GM12878 (cell line): Measurements from ENCODE around the gene RPS16. TPM values are rescaled to one million over a fixed set of nuclear protein-coding genes. Genes with fewer than 3 reads are reported as not detected.
A peak's percentile ranks its signal among the peaks of the same experiment; 100 is the strongest.

ENCODE experiments used
- FOXM1 ChIP-seq: IDR thresholded peaks from 2 replicates; pipeline ENCODE4 v1.6.1; 2012; ENCODE audit warnings: low read depth, mild to moderate bottlenecking, inconsistent platforms, low read length, moderate library complexity
- HCFC1 ChIP-seq: fragments of 150-350 bp; IDR thresholded peaks from 2 replicates; pipeline ENCODE4 v1.6.1; 2014; ENCODE audit warnings: low read length
- IRF4 ChIP-seq: IDR thresholded peaks from 2 replicates; pipeline ENCODE4 v1.6.1; 2011; ENCODE audit warnings: low read depth, low read length
- KDM1A ChIP-seq: fragments of 200-600 bp; sonication (generic); IDR thresholded peaks from 2 replicates; pipeline ENCODE4 v1.6.1; 2016; ENCODE audit warnings: borderline replicate concordance
- NBN ChIP-seq: fragments of 450-650 bp; IDR thresholded peaks from 2 replicates; pipeline ENCODE4 v1.6.1; 2016
- NFIC ChIP-seq: IDR thresholded peaks from 2 replicates; pipeline ENCODE4 v1.6.1; 2012; ENCODE audit warnings: low read depth, mild to moderate bottlenecking, inconsistent platforms, low read length, moderate library complexity
- NR2C2 ChIP-seq: IDR thresholded peaks from 2 replicates; pipeline ENCODE4 v1.6.1; 2011; ENCODE audit warnings: borderline replicate concordance, low read depth; ENCODE audit not compliant: control insufficient read depth, insufficient read length
- POLR2AphosphoS5 ChIP-seq: IDR thresholded peaks from 2 replicates; pipeline ENCODE4 v1.6.1; 2011; ENCODE audit warnings: mild to moderate bottlenecking, low read length, inconsistent platforms
- RAD51 ChIP-seq: fragments of 450-650 bp; IDR thresholded peaks from 2 replicates; pipeline ENCODE4 v1.6.1; 2016; ENCODE audit warnings: moderate library complexity, mild to moderate bottlenecking, inconsistent platforms
- RB1 ChIP-seq: fragments of 450-650 bp; formaldehyde crosslinking; IDR thresholded peaks from 2 replicates; pipeline ENCODE4 v1.6.1; 2017; ENCODE audit warnings: mild to moderate bottlenecking, borderline replicate concordance
- SMAD5 ChIP-seq: IDR thresholded peaks from 2 replicates; pipeline ENCODE4 v1.6.1; 2016; ENCODE audit warnings: antibody characterized with exemption, low read depth
- STAT3 ChIP-seq: IDR thresholded peaks from 2 replicates; pipeline ENCODE4 v1.6.1; 2011; ENCODE audit warnings: low read depth, low read length, improper control_type of control experiment
- YBX1 ChIP-seq: fragments of 450-650 bp; IDR thresholded peaks from 2 replicates; pipeline ENCODE4 v1.6.1; 2016; ENCODE audit warnings: antibody characterized with exemption
- ZNF207 ChIP-seq: fragments of 450-650 bp; IDR thresholded peaks from 2 replicates; pipeline ENCODE4 v1.6.1; 2014; ENCODE audit warnings: antibody characterized with exemption, mild to moderate bottlenecking, borderline replicate concordance
- polyA plus RNA-seq, 11 experiments: library from polyadenylated mRNA; depleted of rRNA in 4 of 11; unstranded in 6 of 11; stranded (reverse) in 5 of 11; fragments of >200 nt; fragmentation: Nextera tagmentation in 4 of 11; fragmentation: Illumina TruSeq in 1 of 11; extraction: Ambion mirVana in 4 of 11; extraction: Trizol in 1 of 11; gene quantifications; 1 replicate in 1 of 11; 2 replicates in 10 of 11; pipeline versions ENCODE4 v1.2.1 to v1.2.3, GENCODE V29; 2011 to 2016; ENCODE audit warnings: inconsistent platforms in 2 of 11, missing spikeins in 2 of 11, low read depth in 1 of 11
- total RNA-seq, 4 experiments: library from RNA; depleted of rRNA in 3 of 4; stranded (reverse); fragments of >200 nt in 3 of 4; fragmentation: Illumina TruSeq in 1 of 4; extraction: Trizol in 1 of 4; gene quantifications; 2 replicates each; pipeline versions ENCODE4 v1.2.1 to v1.2.3, GENCODE V29; 2013 to 2021
- TF ChIP-seq, protein P1 (sequence below): fragments of 450-650 bp; formaldehyde crosslinking; IDR thresholded peaks from 2 replicates; pipeline ENCODE4 v1.4.0; 2022; ENCODE audit warnings: mild to moderate bottlenecking, moderate library complexity
- TF ChIP-seq, protein P2 (sequence below): IDR thresholded peaks from 2 replicates; pipeline ENCODE4 v1.6.1; 2011; ENCODE audit warnings: borderline replicate concordance, low read depth, mild to moderate bottlenecking, moderate library complexity, mixed read lengths, low read length; ENCODE audit not compliant: insufficient read depth; ENCODE audit errors: extremely low read length
- TF ChIP-seq, protein P3 (sequence below): fragments of 450-650 bp; IDR thresholded peaks from 2 replicates; pipeline ENCODE4 v1.6.1; 2014; ENCODE audit warnings: mild to moderate bottlenecking
- TF ChIP-seq, protein P4 (sequence below): fragments of 450-650 bp; IDR thresholded peaks from 2 replicates; pipeline ENCODE4 v1.6.1; 2018; ENCODE audit warnings: borderline replicate concordance, mild to moderate bottlenecking; ENCODE audit not compliant: partially characterized antibody
- TF ChIP-seq, protein P5 (sequence below): IDR thresholded peaks from 2 replicates; pipeline ENCODE4 v1.6.1; 2011; ENCODE audit warnings: low read depth, low read length, improper control_type of control experiment, borderline replicate concordance

Gene RPS16
- total and polyA plus RNA-seq, 10 of the 15 experiments (the other 5 are each of a cell fraction or from before 2014, with no cell fraction given): 148 to 4,810 (median 2,343) TPM

DNA sequence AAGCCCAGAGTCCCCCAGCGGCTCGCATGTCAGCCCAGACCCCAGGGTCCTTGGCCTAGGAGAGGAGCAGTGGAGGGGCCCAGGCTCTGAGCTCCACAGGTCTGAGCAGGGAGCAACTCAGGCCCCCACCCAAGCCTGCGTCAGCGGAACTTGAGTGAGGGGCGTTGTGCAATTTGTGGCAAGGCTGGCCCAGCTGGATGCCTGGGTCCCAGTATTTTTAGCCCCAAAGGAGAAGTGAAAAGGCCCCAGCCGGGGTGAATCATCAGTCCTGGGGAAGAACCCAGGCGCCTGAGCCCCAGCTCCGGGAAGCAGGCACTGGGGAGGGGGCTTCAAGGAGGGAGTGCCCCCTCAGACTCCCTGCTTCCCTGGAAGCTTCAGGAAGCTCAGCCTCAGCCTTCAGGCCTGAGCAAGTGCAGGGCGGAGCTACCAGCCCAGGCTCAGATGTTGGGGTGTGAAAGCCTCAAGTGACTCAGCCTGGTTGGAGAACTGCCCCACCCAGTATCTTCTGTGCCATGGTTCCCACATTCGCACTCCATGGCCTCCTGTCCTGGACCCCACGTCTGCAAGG lies 37.4 kb downstream of the RPS16 start (continued):
- TF ChIP-seq, protein P1, sequence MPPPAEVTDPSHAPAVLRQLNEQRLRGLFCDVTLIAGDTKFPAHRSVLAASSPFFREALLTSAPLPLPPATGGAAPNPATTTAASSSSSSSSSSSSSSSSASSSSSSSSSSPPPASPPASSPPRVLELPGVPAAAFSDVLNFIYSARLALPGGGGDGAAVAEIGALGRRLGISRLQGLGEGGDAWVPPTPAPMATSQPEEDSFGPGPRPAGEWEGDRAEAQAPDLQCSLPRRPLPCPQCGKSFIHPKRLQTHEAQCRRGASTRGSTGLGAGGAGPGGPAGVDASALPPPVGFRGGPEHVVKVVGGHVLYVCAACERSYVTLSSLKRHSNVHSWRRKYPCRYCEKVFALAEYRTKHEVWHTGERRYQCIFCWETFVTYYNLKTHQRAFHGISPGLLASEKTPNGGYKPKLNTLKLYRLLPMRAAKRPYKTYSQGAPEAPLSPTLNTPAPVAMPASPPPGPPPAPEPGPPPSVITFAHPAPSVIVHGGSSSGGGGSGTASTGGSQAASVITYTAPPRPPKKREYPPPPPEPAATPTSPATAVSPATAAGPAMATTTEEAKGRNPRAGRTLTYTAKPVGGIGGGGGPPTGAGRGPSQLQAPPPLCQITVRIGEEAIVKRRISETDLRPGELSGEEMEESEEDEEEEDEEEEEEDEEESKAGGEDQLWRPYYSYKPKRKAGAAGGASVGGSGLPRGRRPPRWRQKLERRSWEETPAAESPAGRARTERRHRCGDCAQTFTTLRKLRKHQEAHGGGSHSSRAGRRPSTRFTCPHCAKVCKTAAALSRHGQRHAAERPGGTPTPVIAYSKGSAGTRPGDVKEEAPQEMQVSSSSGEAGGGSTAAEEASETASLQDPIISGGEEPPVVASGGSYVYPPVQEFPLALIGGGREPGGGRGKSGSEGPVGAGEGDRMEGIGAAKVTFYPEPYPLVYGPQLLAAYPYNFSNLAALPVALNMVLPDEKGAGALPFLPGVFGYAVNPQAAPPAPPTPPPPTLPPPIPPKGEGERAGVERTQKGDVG: no peak
- TF ChIP-seq KDM1A: no peak
- TF ChIP-seq, protein P2, sequence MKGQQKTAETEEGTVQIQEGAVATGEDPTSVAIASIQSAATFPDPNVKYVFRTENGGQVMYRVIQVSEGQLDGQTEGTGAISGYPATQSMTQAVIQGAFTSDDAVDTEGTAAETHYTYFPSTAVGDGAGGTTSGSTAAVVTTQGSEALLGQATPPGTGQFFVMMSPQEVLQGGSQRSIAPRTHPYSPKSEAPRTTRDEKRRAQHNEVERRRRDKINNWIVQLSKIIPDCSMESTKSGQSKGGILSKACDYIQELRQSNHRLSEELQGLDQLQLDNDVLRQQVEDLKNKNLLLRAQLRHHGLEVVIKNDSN: no peak
- TF ChIP-seq SMAD5: no peak
- no peak for TF ChIP-seq RB1
- TF ChIP-seq YBX1: no peak
- TF ChIP-seq, protein P3, sequence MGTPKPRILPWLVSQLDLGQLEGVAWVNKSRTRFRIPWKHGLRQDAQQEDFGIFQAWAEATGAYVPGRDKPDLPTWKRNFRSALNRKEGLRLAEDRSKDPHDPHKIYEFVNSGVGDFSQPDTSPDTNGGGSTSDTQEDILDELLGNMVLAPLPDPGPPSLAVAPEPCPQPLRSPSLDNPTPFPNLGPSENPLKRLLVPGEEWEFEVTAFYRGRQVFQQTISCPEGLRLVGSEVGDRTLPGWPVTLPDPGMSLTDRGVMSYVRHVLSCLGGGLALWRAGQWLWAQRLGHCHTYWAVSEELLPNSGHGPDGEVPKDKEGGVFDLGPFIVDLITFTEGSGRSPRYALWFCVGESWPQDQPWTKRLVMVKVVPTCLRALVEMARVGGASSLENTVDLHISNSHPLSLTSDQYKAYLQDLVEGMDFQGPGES: no peak
- no peak for TF ChIP-seq RAD51
- TF ChIP-seq NR2C2: no peak
- TF ChIP-seq NBN: no peak
- TF ChIP-seq HCFC1: no peak
- TF ChIP-seq, protein P4, sequence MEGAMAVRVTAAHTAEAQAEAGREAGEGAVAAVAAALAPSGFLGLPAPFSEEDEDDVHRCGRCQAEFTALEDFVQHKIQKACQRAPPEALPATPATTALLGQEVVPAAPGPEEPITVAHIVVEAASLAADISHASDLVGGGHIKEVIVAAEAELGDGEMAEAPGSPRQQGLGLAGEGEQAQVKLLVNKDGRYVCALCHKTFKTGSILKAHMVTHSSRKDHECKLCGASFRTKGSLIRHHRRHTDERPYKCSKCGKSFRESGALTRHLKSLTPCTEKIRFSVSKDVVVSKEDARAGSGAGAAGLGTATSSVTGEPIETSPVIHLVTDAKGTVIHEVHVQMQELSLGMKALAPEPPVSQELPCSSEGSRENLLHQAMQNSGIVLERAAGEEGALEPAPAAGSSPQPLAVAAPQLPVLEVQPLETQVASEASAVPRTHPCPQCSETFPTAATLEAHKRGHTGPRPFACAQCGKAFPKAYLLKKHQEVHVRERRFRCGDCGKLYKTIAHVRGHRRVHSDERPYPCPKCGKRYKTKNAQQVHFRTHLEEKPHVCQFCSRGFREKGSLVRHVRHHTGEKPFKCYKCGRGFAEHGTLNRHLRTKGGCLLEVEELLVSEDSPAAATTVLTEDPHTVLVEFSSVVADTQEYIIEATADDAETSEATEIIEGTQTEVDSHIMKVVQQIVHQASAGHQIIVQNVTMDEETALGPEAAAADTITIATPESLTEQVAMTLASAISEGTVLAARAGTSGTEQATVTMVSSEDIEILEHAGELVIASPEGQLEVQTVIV: no peak
- TF ChIP-seq IRF4: 0 out of 2 replicates have a peak, but pooled peaks have one; percentile 7
- TF ChIP-seq ZNF207: no peak
- no peak for TF ChIP-seq FOXM1
- no peak for TF ChIP-seq NFIC
- TF ChIP-seq POLR2AphosphoS5: peak; percentile 27; the same call in 1 of the 2 replicates
- no peak for TF ChIP-seq STAT3
- TF ChIP-seq, protein P5, sequence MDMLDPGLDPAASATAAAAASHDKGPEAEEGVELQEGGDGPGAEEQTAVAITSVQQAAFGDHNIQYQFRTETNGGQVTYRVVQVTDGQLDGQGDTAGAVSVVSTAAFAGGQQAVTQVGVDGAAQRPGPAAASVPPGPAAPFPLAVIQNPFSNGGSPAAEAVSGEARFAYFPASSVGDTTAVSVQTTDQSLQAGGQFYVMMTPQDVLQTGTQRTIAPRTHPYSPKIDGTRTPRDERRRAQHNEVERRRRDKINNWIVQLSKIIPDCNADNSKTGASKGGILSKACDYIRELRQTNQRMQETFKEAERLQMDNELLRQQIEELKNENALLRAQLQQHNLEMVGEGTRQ: no peak
